ENCODE measurements around the gene SRPRB. TPM values are rescaled to one million over a fixed set of nuclear protein-coding genes. Genes with fewer than 3 reads are reported as not detected.
A peak's percentile ranks its signal among the peaks of the same experiment; 100 is the strongest.
"Not testable (repeated sequence)": the region's sequence is repeated elsewhere in the genome, so short reads cannot be mapped to it uniquely, and the experiment has no call there.

SRPRB gene
- total RNA-seq, 1 donor from 2014 or later, result 58.8 TPM

DNA sequence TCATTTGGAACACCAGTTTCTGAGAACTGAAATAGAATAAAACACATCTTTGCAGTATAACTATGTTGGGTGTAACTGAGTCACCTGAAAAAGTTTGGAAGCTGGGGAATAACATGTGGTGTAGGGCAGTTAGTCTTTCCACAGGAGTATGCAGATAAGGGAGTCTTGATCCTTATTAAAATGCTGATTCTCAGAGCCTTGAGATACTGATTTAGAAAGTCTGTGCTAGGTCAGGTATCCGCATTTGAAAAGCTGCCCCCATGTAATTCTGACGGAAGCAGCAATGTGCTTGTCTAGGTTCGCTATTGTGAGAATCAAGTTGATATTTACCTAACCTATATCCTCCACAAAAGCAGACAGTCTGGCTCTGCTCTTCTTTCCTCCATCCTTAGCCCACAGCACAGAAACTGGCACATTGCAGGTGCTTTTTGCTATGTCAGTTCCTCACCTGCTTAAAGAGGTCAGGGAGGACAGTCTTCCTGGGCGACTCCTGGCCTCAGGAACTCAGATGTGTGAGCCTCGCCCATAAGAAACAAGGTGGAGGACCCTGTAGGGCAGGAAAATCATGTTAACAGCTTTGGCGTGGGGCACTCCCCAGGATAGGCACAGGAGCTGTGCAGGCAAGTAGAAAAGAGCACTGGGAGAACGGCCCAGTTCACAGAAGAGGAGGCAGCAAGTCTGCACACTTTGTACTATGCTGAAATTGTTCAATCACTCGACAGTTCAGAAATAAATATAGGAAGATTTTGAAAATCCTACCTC is 27.6 kb upstream of the SRPRB start:
- DNase-seq (ENCODE audit: low spot score), result no peak

DNA sequence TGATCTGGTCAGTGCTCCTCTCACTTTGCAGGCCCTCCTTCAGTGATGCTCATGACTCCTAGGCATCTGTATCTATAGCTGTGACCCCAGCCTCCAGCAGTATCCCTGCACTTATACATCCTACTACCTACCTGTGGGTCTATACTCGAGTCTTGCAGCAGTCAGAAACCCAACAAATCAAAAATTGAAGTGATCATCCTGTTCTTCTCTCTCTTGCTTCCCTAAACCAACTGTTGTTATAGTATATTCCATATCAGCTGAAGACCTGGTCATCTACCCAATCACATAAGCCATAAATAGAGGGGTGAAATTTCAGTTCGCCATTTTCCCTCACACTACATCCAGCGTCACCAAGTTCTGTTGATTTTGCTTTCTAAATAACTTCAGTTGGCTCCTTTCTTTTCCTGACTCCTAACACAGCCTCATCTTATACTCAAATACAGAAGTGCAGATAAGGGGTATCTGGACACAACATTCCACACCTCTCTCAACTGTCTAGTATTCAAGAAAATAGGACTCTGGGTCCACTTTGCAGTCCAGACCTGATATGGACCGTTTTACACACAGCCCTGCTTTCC is 25.9 kb upstream of the SRPRB start:
- no peak for DNase-seq (ENCODE audit: low spot score)

DNA sequence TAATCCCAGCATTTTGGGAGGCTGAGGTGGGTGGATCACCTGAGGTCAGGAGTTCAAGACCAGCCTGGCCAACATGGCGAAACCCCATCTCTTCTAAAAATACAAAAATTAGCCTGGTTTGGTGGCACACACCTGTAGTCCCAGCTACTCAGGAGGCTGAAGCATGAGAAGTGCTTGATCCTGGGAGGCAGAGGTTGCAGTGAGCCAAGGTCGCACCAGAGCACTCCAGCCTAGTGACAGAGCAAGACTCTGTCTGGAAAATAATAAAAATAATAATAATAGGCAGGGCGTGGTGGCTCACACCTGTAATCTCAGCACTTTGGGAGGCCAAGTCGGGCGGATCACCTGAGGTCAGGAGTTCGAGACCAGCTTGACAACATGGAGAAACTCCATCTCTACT is 24.9 kb upstream of the SRPRB start:
- DNase-seq (ENCODE audit: low spot score), result not testable (repeated sequence)

DNA sequence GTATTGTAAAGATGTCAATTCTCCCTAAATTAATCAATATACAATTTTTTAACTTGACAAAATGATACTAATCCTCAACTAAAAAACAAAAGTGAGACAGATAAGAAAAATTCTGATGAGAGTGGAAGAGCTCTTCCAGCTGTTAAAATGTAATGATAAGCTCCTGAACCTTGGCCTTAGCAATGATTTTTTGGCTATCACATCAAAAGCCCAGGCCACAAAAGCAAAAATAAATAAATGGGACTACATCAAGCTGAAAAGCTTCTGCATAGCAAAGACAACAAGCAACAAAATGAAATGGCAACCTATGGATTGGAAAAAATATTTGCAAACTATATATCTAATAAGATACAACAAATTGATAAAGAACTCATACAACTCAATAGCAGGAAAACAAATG is 24.0 kb upstream of the SRPRB start:
- no peak for DNase-seq (ENCODE audit: low spot score)

DNA sequence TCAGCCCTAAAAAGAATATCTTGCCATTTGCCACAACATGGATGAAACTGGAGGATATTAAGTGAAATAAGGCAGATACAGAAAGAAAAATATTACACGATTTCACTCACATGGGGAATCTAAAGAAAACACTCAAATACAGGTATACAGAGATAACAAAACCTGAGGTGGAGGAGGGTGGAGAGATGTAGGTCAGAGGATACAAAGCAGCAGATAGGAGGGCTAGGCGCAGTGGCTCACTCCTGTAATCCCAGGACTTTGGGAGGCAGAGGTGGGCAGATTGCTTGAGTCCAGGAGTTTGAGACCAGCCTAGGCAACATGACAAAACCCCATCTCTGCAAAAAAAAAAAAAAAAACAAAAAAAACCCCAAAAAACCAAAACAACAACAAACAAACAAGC is 23.2 kb upstream of the SRPRB start:
- no peak for DNase-seq (ENCODE audit: low spot score)

DNA sequence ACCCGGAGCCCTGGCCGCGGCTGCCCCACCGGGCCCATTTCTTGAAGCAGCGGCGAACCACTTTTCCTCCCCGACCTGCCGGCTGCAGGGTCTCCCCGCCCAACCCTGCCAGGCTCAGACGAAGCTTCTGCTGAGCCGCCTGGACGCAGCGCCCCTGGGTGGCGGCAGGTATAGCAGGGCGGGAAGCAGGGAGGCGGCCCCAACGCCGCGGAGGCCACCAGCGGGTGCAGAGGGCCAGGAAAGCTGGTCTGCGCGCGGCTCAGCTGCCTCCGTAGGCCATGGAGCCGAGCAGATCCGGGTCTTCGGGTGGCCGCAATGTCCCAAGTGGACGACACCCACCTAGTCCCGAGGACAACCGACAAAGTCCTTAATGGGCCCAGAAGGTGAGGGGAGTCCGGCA is 21.9 kb upstream of the SRPRB start:
- DNase-seq (ENCODE audit: low spot score), result no peak

DNA sequence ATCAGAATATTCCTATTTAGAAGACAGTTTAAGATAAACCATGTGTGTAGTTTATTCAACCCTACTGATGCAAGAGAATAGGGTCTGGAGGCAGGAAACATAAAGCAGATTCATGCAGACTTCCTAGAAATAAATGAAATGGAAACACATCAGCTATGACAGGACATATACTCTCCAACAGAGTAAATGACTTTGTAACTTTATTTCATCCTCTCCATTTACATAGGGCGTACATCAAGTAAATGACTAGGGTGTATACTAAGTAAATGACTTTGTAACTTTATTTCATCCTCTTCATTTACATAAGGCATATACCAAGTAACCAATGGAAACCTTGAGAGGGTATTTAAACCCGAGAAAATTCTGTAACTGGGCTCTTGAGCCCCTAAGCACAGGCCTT is 17.6 kb upstream of the SRPRB start:
- DNase-seq (ENCODE audit: low spot score), result no peak

DNA sequence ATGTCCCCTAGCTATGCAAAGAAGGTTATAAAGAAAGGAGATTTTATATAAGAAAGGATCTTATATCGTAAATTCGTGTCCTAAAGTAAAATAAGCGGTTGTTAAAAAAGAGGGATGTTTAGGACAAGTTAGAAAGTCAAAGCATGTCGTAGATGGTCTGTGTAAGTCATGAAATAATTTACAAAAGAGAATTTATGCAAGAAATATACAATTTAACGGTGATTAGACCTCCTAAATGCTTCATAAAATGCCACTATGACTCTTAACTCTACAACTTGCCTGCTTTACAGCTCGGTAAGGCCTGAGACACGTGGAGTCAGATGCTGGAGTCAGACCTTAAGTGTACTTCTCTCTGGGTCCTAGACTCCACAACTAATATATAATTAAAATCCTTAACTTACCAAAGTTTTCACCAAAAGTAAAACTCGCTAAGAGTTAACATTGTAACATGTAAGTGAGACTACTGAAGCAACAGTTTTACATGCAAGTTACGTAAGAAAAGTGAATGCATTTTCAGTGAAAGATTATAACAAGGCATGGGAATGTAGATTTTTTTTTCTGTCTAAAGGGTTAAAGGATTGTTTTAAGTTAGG is 13.3 kb upstream of the SRPRB start:
- DNase-seq (ENCODE audit: low spot score), result no peak

DNA sequence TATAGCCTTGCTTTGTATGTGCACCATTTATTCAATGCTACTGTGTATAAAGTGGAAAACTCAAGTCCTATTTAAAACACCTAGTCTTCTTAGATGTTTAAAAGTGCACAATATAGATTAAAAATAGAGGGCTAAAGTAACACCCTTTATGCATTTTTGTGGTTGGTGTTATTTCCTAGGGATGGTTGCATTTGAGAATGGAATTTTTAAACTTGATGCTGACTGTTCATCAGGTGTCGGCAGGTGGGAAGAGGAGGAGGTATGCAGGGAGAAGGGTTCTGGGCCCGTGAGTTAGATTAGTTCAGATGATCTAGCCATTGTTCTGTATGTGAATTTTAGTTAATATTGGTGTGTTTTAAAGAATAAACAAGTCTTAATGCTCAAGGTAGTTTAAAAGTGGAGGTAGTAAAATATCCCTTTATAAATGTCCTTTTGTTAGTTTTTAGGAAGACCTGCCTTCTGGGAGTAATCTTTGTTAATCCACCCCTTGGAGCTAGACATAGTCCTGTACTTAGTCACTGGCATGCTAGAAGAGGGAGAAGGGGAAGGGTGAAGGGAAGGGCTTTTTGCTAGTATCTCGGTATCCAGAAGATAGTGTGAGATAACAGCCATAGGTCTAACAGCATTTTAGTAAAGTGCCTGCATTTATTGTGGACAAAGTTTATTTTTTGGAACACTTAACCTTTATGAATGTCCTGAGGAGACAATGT is 8.1 kb upstream of the SRPRB start:
- DNase-seq (ENCODE audit: low spot score), result no peak

DNA sequence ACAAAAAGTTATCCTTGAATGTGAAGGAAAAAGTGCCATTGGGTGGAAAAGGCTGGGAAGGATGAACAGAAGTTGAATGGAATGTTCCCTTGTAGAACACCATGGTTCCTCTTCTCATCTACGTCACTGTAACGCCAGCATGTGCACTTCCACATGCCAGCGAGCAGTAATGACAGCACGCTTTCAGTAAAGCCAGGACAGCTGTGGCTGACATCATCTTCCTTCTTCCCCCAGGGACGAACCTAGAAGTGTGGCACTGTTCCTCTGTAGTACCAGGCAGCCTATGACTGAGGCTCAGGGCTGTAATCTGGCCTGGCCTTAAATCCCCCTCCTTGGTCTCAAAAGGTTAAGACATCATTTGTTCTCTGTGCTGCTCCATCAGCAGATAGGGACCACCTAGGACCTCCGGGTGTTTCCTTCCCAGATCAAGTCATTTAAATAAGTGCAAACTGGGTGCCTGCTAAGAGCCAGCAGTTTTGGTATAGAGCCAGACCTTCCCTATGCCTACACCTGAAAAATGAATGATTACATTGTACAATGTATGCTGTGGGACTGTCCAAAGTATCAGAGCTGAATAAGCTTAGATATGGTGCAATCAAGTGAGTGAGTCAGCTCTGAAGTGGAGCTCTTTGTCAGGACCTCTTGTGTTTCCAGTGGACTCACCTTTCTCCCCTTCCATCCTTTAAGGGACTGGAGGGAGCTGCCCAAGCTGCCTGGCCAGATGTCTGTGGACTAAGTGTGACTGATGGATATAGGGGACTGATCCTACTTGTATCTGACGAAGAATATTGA is 5.6 kb upstream of the SRPRB start:
- no peak for DNase-seq (ENCODE audit: low spot score)

DNA sequence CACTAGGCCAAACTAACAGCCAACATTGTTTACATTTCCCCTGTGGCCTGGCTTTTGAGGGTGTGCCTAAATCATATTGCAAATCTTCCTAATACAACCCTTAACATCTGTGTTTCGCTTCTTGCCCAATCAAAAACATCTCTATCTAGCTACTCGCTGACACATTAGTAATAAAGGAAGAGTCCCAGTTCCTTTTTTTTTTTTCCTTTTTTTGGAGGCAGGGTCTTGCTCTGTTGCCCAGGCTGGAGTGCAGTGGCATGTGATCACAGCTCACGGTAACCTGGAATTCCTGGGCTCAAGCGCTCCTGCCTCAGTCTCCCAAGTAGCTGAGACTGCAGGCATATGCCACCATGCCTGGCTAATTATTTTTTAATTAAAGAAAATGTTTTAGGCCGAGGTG is 2.1 kb upstream of the SRPRB start:
- no peak for DNase-seq (ENCODE audit: low spot score)

DNA sequence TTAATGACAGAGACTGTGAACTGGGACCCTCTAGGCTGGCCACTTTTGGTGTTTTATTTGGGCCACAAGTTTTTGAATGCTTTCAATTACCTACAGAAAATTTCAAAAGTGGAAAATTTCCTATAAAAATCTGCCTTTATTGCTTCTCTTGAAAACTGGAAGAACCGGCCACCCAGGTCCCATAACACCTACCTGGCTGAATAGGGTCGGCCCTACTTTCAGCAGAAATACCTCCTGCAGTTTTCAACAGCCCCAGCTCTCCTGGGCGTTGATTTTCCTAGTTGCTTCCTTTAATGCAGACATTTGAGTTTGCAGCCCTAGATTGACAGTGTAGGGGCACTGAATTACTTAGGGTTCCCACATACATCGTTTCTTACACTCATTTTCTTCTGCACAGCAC is 719 bp upstream of the SRPRB start:
- no peak for DNase-seq (ENCODE audit: low spot score)

DNA sequence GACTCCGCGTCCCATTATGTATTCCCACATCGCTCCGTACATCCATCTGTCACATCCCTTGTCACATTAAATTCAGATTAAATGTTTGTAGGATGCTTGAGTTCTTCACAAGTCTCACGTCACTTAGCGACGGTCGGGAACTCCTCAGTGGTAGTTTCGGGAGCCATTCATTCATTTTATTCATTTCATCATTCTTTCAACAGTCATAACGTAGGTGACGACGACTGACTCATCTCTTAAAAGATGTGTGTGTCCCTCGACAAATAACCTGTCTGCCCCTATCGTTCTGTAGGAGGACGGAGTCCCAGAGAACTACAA is 272 bp upstream of the SRPRB start:
- no peak for DNase-seq (ENCODE audit: low spot score)

DNA sequence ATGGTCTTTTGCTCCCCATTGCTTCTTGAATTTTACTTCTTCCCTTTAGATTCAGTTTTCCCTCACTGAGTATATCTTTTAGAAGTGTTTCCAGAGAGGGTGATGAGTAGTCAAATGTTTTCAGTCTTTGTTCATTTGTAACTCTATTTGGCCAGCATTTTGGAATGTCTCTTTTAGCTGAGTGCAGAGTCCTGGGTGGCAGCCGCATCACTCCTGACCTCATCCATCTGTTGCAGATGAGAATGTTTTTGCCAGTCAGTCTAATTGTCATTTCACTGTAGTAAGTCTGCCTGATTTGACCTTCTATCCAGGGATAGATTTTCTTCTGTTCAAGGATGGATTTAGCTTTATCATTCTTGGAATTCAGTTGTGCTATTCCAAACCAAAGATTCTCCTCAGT is 7.3 kb downstream of the SRPRB start:
- DNase-seq (ENCODE audit: low spot score), result no peak

DNA sequence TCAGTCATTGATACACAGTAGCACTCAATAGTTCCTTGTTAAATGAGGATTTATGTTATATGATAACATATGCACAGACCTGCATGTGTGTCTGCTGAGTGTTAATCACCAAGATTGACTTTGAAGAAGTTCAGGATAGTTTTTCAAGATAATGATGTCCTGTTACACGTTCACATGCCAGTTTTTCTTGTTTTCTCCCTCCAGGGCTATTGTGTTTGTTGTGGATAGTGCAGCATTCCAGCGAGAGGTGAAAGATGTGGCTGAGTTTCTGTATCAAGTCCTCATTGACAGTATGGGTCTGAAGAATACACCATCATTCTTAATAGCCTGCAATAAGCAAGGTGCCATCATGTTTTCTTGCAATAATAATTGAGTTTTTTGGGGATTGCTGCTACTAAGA is 9.8 kb downstream of the SRPRB start:
- no peak for DNase-seq (ENCODE audit: low spot score)

DNA sequence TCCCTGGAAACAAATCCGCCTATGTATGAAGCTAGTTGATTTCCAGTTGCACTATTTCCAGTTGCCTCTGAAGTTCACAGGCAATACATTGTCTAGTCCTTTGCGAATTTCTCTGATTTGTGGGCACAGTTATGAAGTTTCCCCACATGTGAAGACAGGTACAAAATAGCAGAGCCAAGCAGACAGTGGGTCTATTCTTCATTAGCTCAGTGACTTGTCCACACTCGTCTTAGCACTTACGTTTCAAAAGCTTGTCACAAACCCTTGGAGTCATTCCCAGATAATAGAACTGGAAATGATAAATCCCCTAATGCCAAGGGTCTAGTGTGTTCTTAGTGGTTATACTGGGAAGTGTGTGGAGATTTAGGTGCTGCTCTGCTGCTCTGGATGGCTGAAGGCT is 14.5 kb downstream of the SRPRB start:
- no peak for DNase-seq (ENCODE audit: low spot score)

DNA sequence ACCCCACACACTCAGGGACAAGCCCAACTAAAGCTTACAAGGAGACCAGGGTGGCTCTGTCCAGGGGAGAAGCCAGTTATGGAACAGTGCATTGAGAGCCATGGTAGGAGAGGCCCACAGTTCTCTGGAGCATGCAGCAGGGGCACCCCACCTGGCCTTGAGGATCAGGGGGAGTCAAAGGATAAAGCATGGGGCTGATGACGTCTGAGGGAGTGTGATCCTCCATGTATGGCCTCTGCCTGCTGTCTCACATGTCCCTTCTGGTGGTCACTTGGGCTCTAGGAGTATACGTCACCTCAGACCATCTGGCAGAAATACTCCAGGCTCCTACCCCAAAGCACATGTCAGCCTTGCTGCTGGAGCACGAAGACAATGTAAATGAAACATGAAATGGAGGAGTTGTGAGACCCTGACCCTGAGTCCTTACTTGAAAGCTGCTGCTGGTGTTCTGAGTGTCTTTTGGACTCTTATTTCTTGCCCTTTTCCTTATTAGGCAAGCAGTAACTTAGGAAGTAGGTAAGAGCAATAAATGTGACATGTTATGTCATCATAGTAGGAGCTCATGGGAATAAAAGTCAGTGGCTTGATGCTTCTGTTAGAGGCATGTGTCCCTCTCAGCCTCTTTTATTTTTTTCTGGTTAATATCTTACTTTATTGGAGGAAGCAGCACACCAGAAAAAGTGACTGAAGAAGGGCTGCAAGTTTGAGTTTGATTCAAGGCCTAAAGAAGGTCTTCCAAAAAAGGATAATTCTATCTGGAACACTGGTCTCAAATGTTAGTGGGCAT is 15.5 kb downstream of the SRPRB start:
- peak; percentile 8 for DNase-seq (ENCODE audit: low spot score)

DNA sequence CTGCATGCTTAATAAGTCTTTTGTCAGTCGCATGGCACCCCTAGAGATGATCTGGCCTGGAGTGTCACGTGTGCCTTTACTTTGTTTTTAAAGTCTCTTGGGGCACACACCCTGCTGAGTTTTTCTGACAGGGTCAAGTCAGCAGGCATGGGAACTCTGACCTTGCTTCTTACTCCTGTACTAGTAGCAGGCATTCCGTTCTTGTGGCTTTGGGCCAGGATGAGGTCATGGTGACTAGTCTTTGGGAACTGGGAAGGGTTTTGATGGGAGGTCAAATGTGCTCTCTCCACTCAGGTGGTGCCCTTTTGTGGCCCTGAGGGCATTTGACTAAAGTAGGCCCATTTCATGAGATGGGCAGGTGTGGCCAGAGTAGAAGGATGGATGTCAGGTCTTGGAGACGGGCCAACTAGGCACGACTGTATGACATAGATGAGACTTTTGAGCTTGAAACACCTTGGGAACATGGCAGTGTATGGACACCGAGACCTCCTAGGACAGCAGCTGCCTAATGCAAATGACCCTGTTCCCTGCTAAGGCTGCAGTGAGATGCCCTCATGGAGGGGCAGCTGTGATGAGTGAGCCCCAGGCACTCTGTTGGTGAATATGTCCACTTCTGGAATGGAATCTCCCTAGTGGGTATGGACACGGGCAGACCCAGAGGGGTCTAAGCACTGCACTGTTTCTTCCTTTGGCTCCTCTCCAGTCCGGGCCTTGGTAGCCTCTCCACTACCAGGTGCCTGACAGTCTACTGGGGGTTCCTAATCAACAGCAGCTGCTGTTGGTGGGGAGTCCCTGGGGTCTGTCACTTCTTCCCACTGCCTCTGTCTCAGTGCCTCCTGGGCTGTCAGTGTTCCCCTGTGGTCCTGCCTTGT is 16.4 kb downstream of the SRPRB start:
- peak; percentile 40 for DNase-seq (ENCODE audit: low spot score)

DNA sequence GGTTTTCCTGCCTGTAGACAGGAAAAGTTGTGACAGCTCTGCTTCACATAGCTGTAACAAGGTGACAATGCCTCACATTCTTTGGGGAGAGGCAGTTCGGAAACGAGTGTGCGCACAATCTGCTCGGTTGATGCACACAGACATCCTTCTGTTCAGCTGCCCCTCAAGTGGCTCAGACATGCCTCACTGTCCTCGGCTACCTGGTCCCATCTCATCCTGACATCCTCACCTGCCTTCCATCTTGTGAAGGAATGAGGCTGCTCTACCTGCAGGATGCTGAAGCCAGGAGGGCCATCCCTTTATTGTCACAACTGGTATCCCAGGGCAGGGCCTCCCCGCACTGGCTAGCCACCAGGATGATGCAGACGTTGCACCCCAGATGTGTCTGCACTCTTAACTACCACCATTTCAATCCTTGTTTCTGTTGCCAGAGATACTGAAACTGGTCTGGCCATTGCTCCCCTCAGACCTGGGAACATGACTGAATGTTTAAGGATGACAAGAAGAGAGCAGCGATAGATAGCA is 19.4 kb downstream of the SRPRB start:
- DNase-seq (ENCODE audit: low spot score), result no peak
